ENCODE measurements around the gene PRRT4.

- peak; percentile 91 for TF ChIP-seq CTCF (IDR thresholded peaks at IDR 0.05)
- no peak for TF ChIP-seq ZFX (IDR thresholded peaks at IDR 0.05; ENCODE audit: borderline replicate concordance)
Observed at GRCh38 chr7:128381161-128381821, 19.8 kb upstream of the PRRT4 start.

All from 22Rv1 (cell line).